ENCODE data around the gene EXD1. TPM values are rescaled to one million over a fixed set of nuclear protein-coding genes. Genes with fewer than 3 reads are reported as not detected.
"Not testable (repeated sequence)": the region's sequence is repeated elsewhere in the genome, so short reads cannot be mapped to it uniquely, and the experiment has no call there.

Gene EXD1
- total RNA-seq, 1 donor from 2014 or later = 0.17 TPM

- Histone ChIP-seq H3K36me3 (ENCODE audit: control insufficient read depth, insufficient read depth, low read length) (no peaks in the 10 kb centered on the region), H3K4me3 (ENCODE audit: low read depth, low read length) (no peak overlapping the region), H3K27me3 (ENCODE audit: control insufficient read depth, insufficient read depth, low read length) (no peaks in the 10 kb centered on the region)
- no peak for TF ChIP-seq CTCF (IDR thresholded peaks at IDR 0.05; ENCODE audit: insufficient read depth, low read length, poor library complexity, severe bottlenecking)
- no peak for DNase-seq (ENCODE audit: low read depth)
These were observed 25.5 kb upstream of the EXD1 start for GRCh38 chr15:41256103-41256502.

GRCh38 chr15:41254560-41254959 is 24.0 kb upstream of the EXD1 start:
- H3K27me3 ChIP-seq (ENCODE audit: control insufficient read depth, insufficient read depth, low read length) = no peaks in the 10 kb centered on the region
- DNase-seq (ENCODE audit: low read depth) = no peak
- no peak overlapping the region for H3K4me3 ChIP-seq (ENCODE audit: low read depth, low read length)
- H3K36me3 ChIP-seq (ENCODE audit: control insufficient read depth, insufficient read depth, low read length) = no peaks in the 10 kb centered on the region
- no peak for TF ChIP-seq CTCF (IDR thresholded peaks at IDR 0.05; ENCODE audit: insufficient read depth, low read length, poor library complexity, severe bottlenecking)

GRCh38 chr15:41251411-41251810 is 20.9 kb upstream of the EXD1 start:
- no peaks in the 10 kb centered on the region for H3K36me3 ChIP-seq (ENCODE audit: control insufficient read depth, insufficient read depth, low read length)
- no peak for DNase-seq (ENCODE audit: low read depth)
- no peak for TF ChIP-seq CTCF (IDR thresholded peaks at IDR 0.05; ENCODE audit: insufficient read depth, low read length, poor library complexity, severe bottlenecking)
- H3K27me3 ChIP-seq (ENCODE audit: control insufficient read depth, insufficient read depth, low read length) = no peaks in the 10 kb centered on the region
- H3K4me3 ChIP-seq (ENCODE audit: low read depth, low read length) = no peak overlapping the region

GRCh38 chr15:41250745-41251144 is 20.2 kb upstream of the EXD1 start:
- H3K36me3 ChIP-seq (ENCODE audit: control insufficient read depth, insufficient read depth, low read length); H3K4me3 ChIP-seq (ENCODE audit: low read depth, low read length): not testable (repeated sequence)

GRCh38 chr15:41241221-41241964 is 10.8 kb upstream of the EXD1 start:
- Histone ChIP-seq H3K4me3 (ENCODE audit: low read depth, low read length) (no peak overlapping the region), H3K27me3 (ENCODE audit: control insufficient read depth, insufficient read depth, low read length) (no peaks in the 10 kb centered on the region), H3K36me3 (ENCODE audit: control insufficient read depth, insufficient read depth, low read length) (no peaks in the 10 kb centered on the region)
- TF ChIP-seq CTCF (IDR thresholded peaks at IDR 0.05; ENCODE audit: insufficient read depth, low read length, poor library complexity, severe bottlenecking) = no peak
- DNase-seq (ENCODE audit: low read depth) = no peak

More at GRCh38 chr15:41250745-41251144, 20.2 kb upstream of the EXD1 start:
- not testable (repeated sequence) for H3K27me3 ChIP-seq (ENCODE audit: control insufficient read depth, insufficient read depth, low read length); DNase-seq (ENCODE audit: low read depth)

GRCh38 chr15:41238100-41238499 is 7.5 kb upstream of the EXD1 start:
- no peak for TF ChIP-seq CTCF (IDR thresholded peaks at IDR 0.05; ENCODE audit: insufficient read depth, low read length, poor library complexity, severe bottlenecking)

More at GRCh38 chr15:41238100-41238499, 7.5 kb upstream of the EXD1 start:
- DNase-seq (ENCODE audit: low read depth) = no peak
- Histone ChIP-seq H3K27me3 (ENCODE audit: control insufficient read depth, insufficient read depth, low read length) (no peaks in the 10 kb centered on the region), H3K36me3 (ENCODE audit: control insufficient read depth, insufficient read depth, low read length) (no peaks in the 10 kb centered on the region), H3K4me3 (ENCODE audit: low read depth, low read length) (no peak overlapping the region)

Measured in kidney epithelial cell (primary cell).